Thymus (tissue), 11 donors: ENCODE measurements around the gene UST. TPM values are rescaled to one million over a fixed set of nuclear protein-coding genes. Genes with fewer than 3 reads are reported as not detected.
"Not testable (repeated sequence)": the region's sequence is repeated elsewhere in the genome, so short reads cannot be mapped to it uniquely, and the experiment has no call there.

ENCODE experiments used
- DNase-seq, 9 donors: peaks; one replicate each; pipeline ENCODE4 v3.0.0-alpha.2; 2013; ENCODE audit warnings: low spot score in 9 of 9, low read depth in 6 of 9, missing footprints in 1 of 9
- H3K27ac ChIP-seq, 2 donors: one replicate each; pipeline ENCODE4 v1.5.1; 2013; ENCODE audit warnings: control low read depth in 1 of 2, low read depth in 1 of 2, low read length in 1 of 2, mild to moderate bottlenecking in 1 of 2, moderate library complexity in 1 of 2
- H3K27me3 ChIP-seq, 2 donors: one replicate each; pipeline ENCODE4 v1.5.1; 2013; ENCODE audit warnings: low read length in 1 of 2; ENCODE audit not compliant: control insufficient read depth in 2 of 2, insufficient read depth in 1 of 2
- H3K36me3 ChIP-seq, 2 donors: one replicate each; pipeline ENCODE4 v1.5.1; 2013; ENCODE audit warnings: low read length in 1 of 2, mild to moderate bottlenecking in 1 of 2, moderate library complexity in 1 of 2; ENCODE audit not compliant: control insufficient read depth in 2 of 2, insufficient read depth in 2 of 2
- H3K4me1 ChIP-seq, 2 donors: one replicate each; pipeline ENCODE4 v1.5.1; 2013; ENCODE audit warnings: low read length in 2 of 2; ENCODE audit not compliant: control insufficient read depth in 2 of 2, insufficient read depth in 2 of 2
- H3K4me3 ChIP-seq, 2 donors: one replicate each; pipeline ENCODE4 v1.5.1; 2013; ENCODE audit warnings: low read length in 2 of 2, control low read depth in 1 of 2, mild to moderate bottlenecking in 1 of 2
- H3K9me3 ChIP-seq, 2 donors: one replicate each; pipeline ENCODE4 v1.5.1; 2013; ENCODE audit warnings: low read length in 1 of 2, mild to moderate bottlenecking in 1 of 2; ENCODE audit not compliant: control insufficient read depth in 2 of 2, insufficient read depth in 1 of 2
- WGBS: extraction: QIAGEN DNeasy Blood & Tissue Kit; methylation state at CpG from one replicate; pipeline ENCODE4 v1.1.7; 2013; 5-methylcytosine and 5-hydroxymethylcytosine counted together
- polyA plus RNA-seq: library from polyadenylated mRNA; stranded (reverse); fragments of 200-250 nt; gene quantifications from one replicate; pipeline ENCODE4 v1.2.3, GENCODE V29; 2013
- total RNA-seq: library from RNA; stranded (reverse); fragments of 120-200 nt; gene quantifications from one replicate; pipeline ENCODE4 v1.2.4, GENCODE V29; 2013
- donor health status: healthy.

The UST gene
- total and polyA plus RNA-seq, 2 donors: 6.3 to 8.0 TPM

GRCh38 chr6:148745926-148746325 lies 904 bp upstream of the UST start:
- 21% methylated on average over 6 of the region's 6 CpGs for WGBS
- H3K9me3 ChIP-seq: no peaks in the 10 kb centered on the region
- H3K36me3 ChIP-seq: no peaks in the 10 kb centered on the region
- peak overlapping the region; percentile 48 to 65 for H3K4me3 ChIP-seq
- DNase-seq: no peak
- peaks cover 10 to 17% of the 10 kb centered on the region in 2 donors for H3K4me1 ChIP-seq
- H3K27ac ChIP-seq: peak overlapping the region; percentile 47 to 58
- H3K27me3 ChIP-seq: peaks cover 0 to 35% of the 10 kb centered on the region in 2 donors

- H3K4me3 ChIP-seq: peak overlapping the region; percentile 48 to 65
- no peak for DNase-seq
- WGBS: under 1% methylated on average over 45 of the region's 45 CpGs
- H3K27me3 ChIP-seq: peaks cover 0 to 35% of the 10 kb centered on the region in 2 donors
- H3K36me3 ChIP-seq: no peaks in the 10 kb centered on the region
- peak overlapping the region in 1 of 2 donors; percentile 77 for H3K27ac ChIP-seq
- no peaks in the 10 kb centered on the region for H3K9me3 ChIP-seq
- H3K4me1 ChIP-seq: peaks cover 10 to 17% of the 10 kb centered on the region in 2 donors
Observed at GRCh38 chr6:148747145-148747470, 278 bp downstream of the UST start.

GRCh38 chr6:148747471-148748165 lies 788 bp downstream of the UST start:
- peak overlapping the region in 1 of 2 donors; percentile 77 for H3K27ac ChIP-seq
- H3K36me3 ChIP-seq: no peaks in the 10 kb centered on the region
- peak in 6 of 9 donors; percentile 36 to 76 (median 52) for DNase-seq
- under 1% methylated on average over 66 of the region's 66 CpGs for WGBS
- H3K9me3 ChIP-seq: no peaks in the 10 kb centered on the region
- H3K4me1 ChIP-seq: peaks cover 10 to 17% of the 10 kb centered on the region in 2 donors
- peaks cover 0 to 35% of the 10 kb centered on the region in 2 donors for H3K27me3 ChIP-seq
- peak overlapping the region; percentile 48 to 61 for H3K4me3 ChIP-seq

- no peak for DNase-seq
- Histone ChIP-seq H3K36me3 (no peaks in the 10 kb centered on the region), H3K9me3 (no peaks in the 10 kb centered on the region), H3K4me1 (peaks cover 10 to 17% of the 10 kb centered on the region in 2 donors), H3K27ac (no peak overlapping the region), H3K4me3 (no peak overlapping the region), H3K27me3 (peaks cover 0 to 35% of the 10 kb centered on the region in 2 donors)
- 99% methylated on average over 1 of the region's 1 CpG for WGBS
Observed at GRCh38 chr6:148749674-148750073, 2.8 kb downstream of the UST start.

GRCh38 chr6:148750838-148751792 lies 4.3 kb downstream of the UST start:
- DNase-seq: no peak
- H3K27ac ChIP-seq: no peak overlapping the region
- no peak overlapping the region for H3K4me3 ChIP-seq
- WGBS: 94% methylated on average over 13 of the region's 13 CpGs
- H3K36me3 ChIP-seq: no peaks in the 10 kb centered on the region
- H3K27me3 ChIP-seq: peaks cover 0 to 29% of the 10 kb centered on the region in 2 donors
- peaks cover 9 to 13% of the 10 kb centered on the region in 2 donors for H3K4me1 ChIP-seq
- H3K9me3 ChIP-seq: no peaks in the 10 kb centered on the region

GRCh38 chr6:148751793-148752170 lies 5.0 kb downstream of the UST start:
- Histone ChIP-seq H3K36me3 (no peaks in the 10 kb centered on the region), H3K4me1 (peaks cover 7 to 10% of the 10 kb centered on the region in 2 donors), H3K27me3 (peaks cover 0 to 23% of the 10 kb centered on the region in 2 donors), H3K9me3 (no peaks in the 10 kb centered on the region), H3K27ac (no peak overlapping the region), H3K4me3 (no peak overlapping the region)
- no peak for DNase-seq
- 98% methylated on average over 2 of the region's 2 CpGs for WGBS

- WGBS: 0% methylated on average over 1 of the region's 1 CpG
- not testable (repeated sequence) for H3K27me3 ChIP-seq, DNase-seq, H3K27ac ChIP-seq, H3K4me3 ChIP-seq, H3K9me3 ChIP-seq, H3K36me3 ChIP-seq
- H3K4me1 ChIP-seq: peaks cover 11 to 18% of the 10 kb centered on the region in 2 donors
Observed at GRCh38 chr6:148755379-148755778, 8.5 kb downstream of the UST start.

- Histone ChIP-seq H3K9me3 (no peaks in the 10 kb centered on the region), H3K27ac (no peak overlapping the region), H3K27me3 (no peaks in the 10 kb centered on the region), H3K36me3 (no peaks in the 10 kb centered on the region), H3K4me3 (no peak overlapping the region), H3K4me1 (peaks cover 22 to 35% of the 10 kb centered on the region in 2 donors)
- 11% methylated on average over 2 of the region's 2 CpGs for WGBS
- DNase-seq: no peak
Observed at GRCh38 chr6:148757944-148758480, 11.2 kb downstream of the UST start.

GRCh38 chr6:148758492-148758891 lies 11.7 kb downstream of the UST start:
- no peaks in the 10 kb centered on the region for H3K36me3 ChIP-seq
- no peaks in the 10 kb centered on the region for H3K27me3 ChIP-seq
- peak in 4 of 9 donors; percentile 21 to 74 (median 32) for DNase-seq
- H3K4me3 ChIP-seq: no peak overlapping the region
- H3K27ac ChIP-seq: peak overlapping the region in 1 of 2 donors; percentile 48
- no peaks in the 10 kb centered on the region for H3K9me3 ChIP-seq
- WGBS: 15% methylated on average over 6 of the region's 6 CpGs
- H3K4me1 ChIP-seq: peaks cover 22 to 35% of the 10 kb centered on the region in 2 donors
